Kidney (tissue), 14 donors: ENCODE data around the gene EIF4E1B. TPM values are rescaled to one million over a fixed set of nuclear protein-coding genes. Genes with fewer than 3 reads are reported as not detected.
A peak's percentile ranks its signal among the peaks of the same experiment; 100 is the strongest.

Experiments used
- DNase-seq, 5 donors: peaks; one replicate each; pipeline ENCODE4 v3.0.0-alpha.2; 2013 to 2020
- FAIRE-seq: peaks from 2 replicates; lab custom pipeline; 2012; peaks lifted over from hg19 to GRCh38; lab: Jason Lieb, UNC
- H3K27ac ChIP-seq, 2 donors: one replicate each; pipeline ENCODE4 v1.7.0; 2013; ENCODE audit warnings: low read depth in 2 of 2, low read length in 2 of 2, inconsistent platforms in 1 of 2
- H3K27me3 ChIP-seq: one replicate; pipeline ENCODE4 v1.7.1; 2013; ENCODE audit warnings: low read length, inconsistent platforms; ENCODE audit not compliant: control insufficient read depth, insufficient read depth
- H3K36me3 ChIP-seq, 3 donors: one replicate each; pipeline versions ENCODE4 v1.7.0 to v1.7.1; 2013; ENCODE audit warnings: low read length in 3 of 3, control low read depth in 1 of 3, inconsistent platforms in 1 of 3; ENCODE audit not compliant: insufficient read depth in 3 of 3, control insufficient read depth in 2 of 3
- H3K4me1 ChIP-seq, 3 donors: one replicate each; pipeline versions ENCODE4 v1.7.0 to v1.7.1; 2013; ENCODE audit warnings: low read length in 3 of 3, inconsistent platforms in 1 of 3, low read depth in 1 of 3; ENCODE audit not compliant: control insufficient read depth in 2 of 3, insufficient read depth in 2 of 3
- H3K4me3 ChIP-seq, 3 donors: one replicate each; pipeline versions ENCODE4 v1.7.0 to v1.8.1; 2013; ENCODE audit warnings: low read length in 3 of 3, control low read depth in 1 of 3, inconsistent platforms in 1 of 3
- H3K9ac ChIP-seq, 3 donors: one replicate each; pipeline versions ENCODE4 v1.7.0 to v1.7.1; 2013; ENCODE audit warnings: low read length in 3 of 3, control low read depth in 1 of 3, inconsistent platforms in 1 of 3
- H3K9me3 ChIP-seq, 3 donors: one replicate each; pipeline versions ENCODE4 v1.7.0 to v1.7.1; 2013; ENCODE audit warnings: low read length in 3 of 3, control low read depth in 1 of 3, inconsistent platforms in 1 of 3; ENCODE audit not compliant: control insufficient read depth in 2 of 3, insufficient read depth in 1 of 3
- intact Hi-C: fragments of 100-400 bp; cut with DNase I; formaldehyde crosslinking; loops from one replicate; pipeline ENCODE4 v1.11.1; 2022
- polyA plus RNA-seq: library from polyadenylated mRNA; stranded (reverse); fragments of 350-450 nt; fragmentation: Illumina TruSeq; extraction: RNeasy Lipid Tissue Mini Kit (QIAGEN cat#74804); gene quantifications from one replicate; pipeline ENCODE4 v1.2.3, GENCODE V29; 2014; ENCODE audit warnings: low read depth, low replicate concordance; ENCODE audit not compliant: insufficient read depth
- total RNA-seq: library from RNA; stranded (reverse); fragmentation: NEBNext Ultra II Directional; extraction: Animal tissue kit (Norgen Biotek cat#: 25700); gene quantifications from one replicate; pipeline ENCODE4 v1.2.1, GENCODE V29; 2021
- TF ChIP-seq, protein P1 (sequence below): IDR thresholded peaks from 3 replicates; pipeline ENCODE4 v1.5.1; 2012; ENCODE audit warnings: mild to moderate bottlenecking, moderate library complexity, borderline replicate concordance; ENCODE audit not compliant: insufficient read depth; ENCODE audit errors: extremely low read depth
- donor health status: control.
- donor health status: control.
- donor health status: control.
- donor health status: control.
- donor health status: control.
- donor health status: DM: yes; HTN: yes; CAD: no.
- donor health status: Normal renal cell carcinoma (clear cell type).

The EIF4E1B gene
- total and polyA plus RNA-seq, 2 donors from 2014 or later = not detected

- TF ChIP-seq, protein P1, sequence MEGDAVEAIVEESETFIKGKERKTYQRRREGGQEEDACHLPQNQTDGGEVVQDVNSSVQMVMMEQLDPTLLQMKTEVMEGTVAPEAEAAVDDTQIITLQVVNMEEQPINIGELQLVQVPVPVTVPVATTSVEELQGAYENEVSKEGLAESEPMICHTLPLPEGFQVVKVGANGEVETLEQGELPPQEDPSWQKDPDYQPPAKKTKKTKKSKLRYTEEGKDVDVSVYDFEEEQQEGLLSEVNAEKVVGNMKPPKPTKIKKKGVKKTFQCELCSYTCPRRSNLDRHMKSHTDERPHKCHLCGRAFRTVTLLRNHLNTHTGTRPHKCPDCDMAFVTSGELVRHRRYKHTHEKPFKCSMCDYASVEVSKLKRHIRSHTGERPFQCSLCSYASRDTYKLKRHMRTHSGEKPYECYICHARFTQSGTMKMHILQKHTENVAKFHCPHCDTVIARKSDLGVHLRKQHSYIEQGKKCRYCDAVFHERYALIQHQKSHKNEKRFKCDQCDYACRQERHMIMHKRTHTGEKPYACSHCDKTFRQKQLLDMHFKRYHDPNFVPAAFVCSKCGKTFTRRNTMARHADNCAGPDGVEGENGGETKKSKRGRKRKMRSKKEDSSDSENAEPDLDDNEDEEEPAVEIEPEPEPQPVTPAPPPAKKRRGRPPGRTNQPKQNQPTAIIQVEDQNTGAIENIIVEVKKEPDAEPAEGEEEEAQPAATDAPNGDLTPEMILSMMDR = no peak
- no peaks in the 10 kb centered on the region for H3K36me3 ChIP-seq
- intact Hi-C loops = no loop called here
- FAIRE-seq = no peak
- peak in 1 of 5 donors; percentile 39 for DNase-seq
- H3K27me3 ChIP-seq = no peaks in the 10 kb centered on the region
- H3K4me1 ChIP-seq = peaks cover 0 to 3% (median 0%) of the 10 kb centered on the region in 3 donors
- no peak overlapping the region for H3K9ac ChIP-seq
- H3K4me3 ChIP-seq = no peak overlapping the region
- H3K27ac ChIP-seq = no peak overlapping the region
- no peaks in the 10 kb centered on the region for H3K9me3 ChIP-seq
Observed at GRCh38 chr5:176690911-176691310, 60.4 kb downstream of the EIF4E1B start.

- no peak overlapping the region for H3K27ac ChIP-seq
- no peaks in the 10 kb centered on the region for H3K9me3 ChIP-seq
- H3K27me3 ChIP-seq = no peaks in the 10 kb centered on the region
- peaks cover 0 to 3% (median 0%) of the 10 kb centered on the region in 3 donors for H3K4me1 ChIP-seq
- FAIRE-seq = no peak
- no peaks in the 10 kb centered on the region for H3K36me3 ChIP-seq
- no peak overlapping the region for H3K4me3 ChIP-seq
- H3K9ac ChIP-seq = no peak overlapping the region
- DNase-seq = no peak
- TF ChIP-seq, protein P1 = no peak
- intact Hi-C loops = no loop called here
Observed at GRCh38 chr5:176691524-176691923, 61.0 kb downstream of the EIF4E1B start.

- Histone ChIP-seq H3K4me3 (no peak overlapping the region), H3K9me3 (no peaks in the 10 kb centered on the region), H3K4me1 (peaks cover 0 to 3% (median 0%) of the 10 kb centered on the region in 3 donors), H3K9ac (no peak overlapping the region), H3K27ac (no peak overlapping the region), H3K36me3 (no peaks in the 10 kb centered on the region), H3K27me3 (no peaks in the 10 kb centered on the region)
- TF ChIP-seq, protein P1 = no peak
- DNase-seq (peak in 1 of 5 donors; percentile 37), FAIRE-seq (no peak)
- intact Hi-C loops = no loop called here
Observed at GRCh38 chr5:176692326-176692725, 61.9 kb downstream of the EIF4E1B start.
